Lung (tissue), 12 donors: ENCODE data around the gene ZKSCAN4. TPM values are rescaled to one million over a fixed set of nuclear protein-coding genes. Genes with fewer than 3 reads are reported as not detected.

ENCODE experiments used
- ATAC-seq: fragments of 200-7000 bp; cut with Tn5 transposase; one replicate; pipeline ENCODE4 v1.9.1; 2020; ENCODE audit warnings: moderate number of reproducible peaks; ENCODE audit not compliant: insufficient read depth, low FRiP score
- DNase-seq, 3 donors: peaks; one replicate each; pipeline ENCODE4 v3.0.0-alpha.2; 2013 to 2017
- H3K27ac ChIP-seq, 2 donors: one replicate each; pipeline ENCODE4 v1.5.1; 2013; ENCODE audit warnings: mild to moderate bottlenecking in 2 of 2, moderate library complexity in 2 of 2, control low read depth in 1 of 2, inconsistent platforms in 1 of 2, low read depth in 1 of 2, low read length in 1 of 2
- H3K27me3 ChIP-seq, 3 donors: one replicate each; pipeline ENCODE4 v1.5.1; 2013; ENCODE audit warnings: low read length in 2 of 3; ENCODE audit not compliant: control insufficient read depth in 3 of 3, insufficient read depth in 3 of 3
- H3K36me3 ChIP-seq, 4 donors: one replicate each; pipeline ENCODE4 v1.5.1; 2013; ENCODE audit warnings: low read length in 4 of 4, mild to moderate bottlenecking in 1 of 4, moderate library complexity in 1 of 4; ENCODE audit not compliant: control insufficient read depth in 4 of 4, insufficient read depth in 4 of 4
- H3K4me1 ChIP-seq, 5 donors: one replicate each; pipeline ENCODE4 v1.5.1; 2013; ENCODE audit warnings: low read length in 5 of 5, mild to moderate bottlenecking in 2 of 5, moderate library complexity in 1 of 5; ENCODE audit not compliant: control insufficient read depth in 5 of 5, insufficient read depth in 5 of 5
- H3K4me3 ChIP-seq: one replicate; pipeline ENCODE4 v1.5.1; 2013; ENCODE audit warnings: mild to moderate bottlenecking, control low read depth, moderate library complexity
- H3K9ac ChIP-seq, 2 donors: one replicate each; pipeline ENCODE4 v1.5.1; 2013; ENCODE audit warnings: low read length in 2 of 2, control low read depth in 1 of 2; ENCODE audit not compliant: insufficient read depth in 1 of 2
- H3K9me3 ChIP-seq, 4 donors: one replicate each; pipeline ENCODE4 v1.5.1; 2013; ENCODE audit warnings: low read length in 3 of 4, mild to moderate bottlenecking in 1 of 4, moderate library complexity in 1 of 4; ENCODE audit not compliant: control insufficient read depth in 4 of 4, insufficient read depth in 3 of 4
- WGBS, 2 donors: extraction: QIAGEN DNeasy Blood & Tissue Kit; methylation state at CpG; one replicate each; pipeline ENCODE4 v1.1.7; 2013; 5-methylcytosine and 5-hydroxymethylcytosine counted together
- polyA plus RNA-seq, 2 donors: library from polyadenylated mRNA; stranded (reverse); fragments of 200-250 nt; gene quantifications; one replicate each; pipeline ENCODE4 v1.2.1, GENCODE V29; 2013
- total RNA-seq, 2 donors: library from RNA; depleted of rRNA in 1 of 2; stranded (reverse); fragments of >200 nt in 1 of 2; gene quantifications; one replicate each; pipeline ENCODE4 v1.2.1, GENCODE V29; 2014 to 2021
- TF ChIP-seq, protein P1 (sequence below): IDR thresholded peaks from 2 replicates; pipeline ENCODE4 v1.5.1; 2012; ENCODE audit warnings: mild to moderate bottlenecking; ENCODE audit errors: control extremely low read depth, extremely low read depth
- donor health status: control.
- donor health status: control.
- donor health status: Bipolar disorder and iron deficiency.
- donor health status: healthy.
- donor health status: DM: yes; HTN: yes; CAD: no.

The ZKSCAN4 gene
- total and polyA plus RNA-seq, 4 donors, result 2.3 to 8.2 (median 4.2) TPM

DNA sequence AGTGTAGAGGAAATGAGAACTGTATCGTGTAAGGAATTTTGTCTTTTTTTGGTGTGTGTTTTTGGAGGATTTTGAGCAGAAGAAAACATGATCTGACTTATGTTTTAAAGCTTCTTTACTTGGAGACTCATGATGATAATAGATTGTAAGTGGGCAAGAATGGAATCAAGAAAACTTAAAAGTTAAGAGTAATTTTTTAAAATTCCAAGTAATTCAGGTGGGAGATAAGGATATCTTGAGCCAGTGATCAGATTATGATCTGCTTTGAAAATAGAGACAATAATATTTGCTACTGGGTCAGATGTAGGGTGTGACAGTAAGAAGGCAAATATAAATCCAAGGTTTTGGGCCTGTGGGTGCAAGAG lies 15.6 kb upstream of the ZKSCAN4 start:
- H3K9me3 ChIP-seq, result no peaks in the 10 kb centered on the region
- peaks cover 0 to 8% (median 1%) of the 10 kb centered on the region in 4 donors for H3K36me3 ChIP-seq
- DNase-seq, result no peak
- H3K27ac ChIP-seq, result peak overlapping the region in 1 of 2 donors; percentile 88
- peaks cover 2 to 13% (median 7%) of the 10 kb centered on the region in 5 donors for H3K4me1 ChIP-seq
- TF ChIP-seq, protein P1, sequence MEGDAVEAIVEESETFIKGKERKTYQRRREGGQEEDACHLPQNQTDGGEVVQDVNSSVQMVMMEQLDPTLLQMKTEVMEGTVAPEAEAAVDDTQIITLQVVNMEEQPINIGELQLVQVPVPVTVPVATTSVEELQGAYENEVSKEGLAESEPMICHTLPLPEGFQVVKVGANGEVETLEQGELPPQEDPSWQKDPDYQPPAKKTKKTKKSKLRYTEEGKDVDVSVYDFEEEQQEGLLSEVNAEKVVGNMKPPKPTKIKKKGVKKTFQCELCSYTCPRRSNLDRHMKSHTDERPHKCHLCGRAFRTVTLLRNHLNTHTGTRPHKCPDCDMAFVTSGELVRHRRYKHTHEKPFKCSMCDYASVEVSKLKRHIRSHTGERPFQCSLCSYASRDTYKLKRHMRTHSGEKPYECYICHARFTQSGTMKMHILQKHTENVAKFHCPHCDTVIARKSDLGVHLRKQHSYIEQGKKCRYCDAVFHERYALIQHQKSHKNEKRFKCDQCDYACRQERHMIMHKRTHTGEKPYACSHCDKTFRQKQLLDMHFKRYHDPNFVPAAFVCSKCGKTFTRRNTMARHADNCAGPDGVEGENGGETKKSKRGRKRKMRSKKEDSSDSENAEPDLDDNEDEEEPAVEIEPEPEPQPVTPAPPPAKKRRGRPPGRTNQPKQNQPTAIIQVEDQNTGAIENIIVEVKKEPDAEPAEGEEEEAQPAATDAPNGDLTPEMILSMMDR, result no peak
- WGBS, 2 donors, result 1 to 3% methylated on average over 1 of the region's 1 CpG
- H3K9ac ChIP-seq, result peak overlapping the region; percentile 95 to 99
- H3K27me3 ChIP-seq, result peaks cover 0 to 2% (median 0%) of the 10 kb centered on the region in 3 donors
- peak overlapping the region; percentile 72 for H3K4me3 ChIP-seq
- no peak for ATAC-seq

DNA sequence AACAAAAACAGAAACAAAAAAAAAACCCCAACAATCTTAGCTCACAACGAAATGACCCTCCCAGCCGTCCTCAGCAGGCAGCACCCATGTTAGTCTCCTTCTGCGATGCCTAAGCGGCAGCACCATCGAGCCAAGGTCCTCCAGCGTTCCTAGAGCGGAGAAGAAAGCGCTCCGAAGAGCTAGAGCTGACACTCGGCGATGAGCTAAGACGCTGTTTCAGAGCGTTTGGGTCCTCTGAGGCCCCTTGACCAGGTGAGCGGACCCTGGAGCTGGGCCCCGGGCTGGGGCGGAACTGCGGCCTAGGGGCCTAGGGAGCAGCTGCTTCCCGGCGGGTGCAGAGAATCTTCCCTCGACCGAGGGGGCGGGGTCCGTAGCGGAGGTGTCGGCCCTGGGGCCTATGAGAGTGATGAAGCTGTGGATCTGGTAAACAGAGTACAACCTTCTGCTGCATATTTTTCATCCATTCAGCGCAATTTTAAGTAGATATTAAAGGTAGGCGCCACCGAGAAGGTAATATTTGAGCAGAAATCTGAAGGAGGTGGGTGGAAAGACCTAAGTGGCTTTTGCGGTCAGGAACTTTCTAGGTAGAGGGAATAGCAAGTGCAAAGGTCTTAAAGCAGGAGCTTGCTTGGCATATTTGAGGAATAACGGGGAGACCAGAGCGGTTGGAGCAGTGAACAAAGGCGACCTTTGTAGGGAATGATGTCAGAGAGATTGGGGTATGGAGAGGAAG lies 15.1 kb upstream of the ZKSCAN4 start, which contains the start of gene ZSCAN26:
Gene ZSCAN26, plus strand, starts transcription at position 182 of the 733 bp plus-strand sequence. CDS start 4,777 bp downstream, outside the sequence.
- Histone ChIP-seq H3K27ac (peak within 1 kb of the TSS; percentile 84 to 88), H3K4me3 (peak within 1 kb of the TSS; percentile 72), H3K9me3 (no peaks in the 10 kb centered on the region), H3K4me1 (peaks cover 1 to 13% (median 7%) of the 10 kb centered on the region in 5 donors), H3K9ac (peak within 1 kb of the TSS; percentile 95 to 99), H3K36me3 (peaks cover 0 to 4% (median 0%) of the 10 kb centered on the region in 4 donors), H3K27me3 (peaks cover 0 to 2% (median 0%) of the 10 kb centered on the region in 3 donors)
- WGBS, 2 donors, result 0% methylated on average over 32 of the region's 32 CpGs
- TF ChIP-seq, protein P1, result no peak
- DNase-seq (peak; percentile 90 to 96 (median 94)), ATAC-seq (peak; percentile 94)

DNA sequence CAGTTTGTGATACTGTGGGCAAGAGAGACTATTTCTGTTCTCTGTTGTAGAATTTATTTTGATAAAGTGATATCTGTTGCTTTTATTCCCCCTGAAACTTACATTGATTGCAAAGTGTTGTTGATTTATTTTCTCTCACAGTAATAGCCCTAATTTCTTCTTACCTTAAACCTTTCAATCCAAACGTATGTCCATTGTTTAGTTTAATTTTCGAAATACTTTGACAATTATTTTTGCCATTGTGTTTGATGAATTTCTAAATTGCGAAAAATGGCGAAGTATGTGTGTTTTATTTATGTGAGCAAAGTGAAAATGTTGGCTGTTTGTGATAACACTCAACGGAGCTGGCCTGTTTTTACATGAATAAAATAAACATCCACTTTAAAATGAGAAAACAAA lies 14.5 kb upstream of the ZKSCAN4 start:
- WGBS, 2 donors, result 5 to 10% methylated on average over 5 of the region's 5 CpGs
- peak overlapping the region; percentile 95 to 99 for H3K9ac ChIP-seq
- no peak for DNase-seq
- peak overlapping the region in 1 of 2 donors; percentile 88 for H3K27ac ChIP-seq
- TF ChIP-seq, protein P1, result no peak
- H3K9me3 ChIP-seq, result peaks cover 0 to 3% (median 0%) of the 10 kb centered on the region in 4 donors
- H3K4me3 ChIP-seq, result no peak overlapping the region
- H3K4me1 ChIP-seq, result peaks cover 0 to 13% (median 7%) of the 10 kb centered on the region in 5 donors
- peaks cover 0 to 2% (median 0%) of the 10 kb centered on the region in 4 donors for H3K36me3 ChIP-seq
- no peak for ATAC-seq
- H3K27me3 ChIP-seq, result peaks cover 0 to 3% (median 2%) of the 10 kb centered on the region in 3 donors
